Spleen (tissue), 11 donors: ENCODE results near the gene ZER1. TPM values are rescaled to one million over a fixed set of nuclear protein-coding genes. Genes with fewer than 3 reads are reported as not detected.

Source experiments
- DNase-seq: peaks from one replicate; pipeline ENCODE4 v3.0.0-alpha.2; 2020
- H3K27ac ChIP-seq, 8 donors: fragments of 200-600 bp; sonication (generic) in 7 of 8; 1 replicate in 4 of 8; 2 replicates in 4 of 8; pipeline versions ENCODE4 v1.5.0 to v1.8.0; 2016 to 2021; ENCODE audit warnings: inconsistent platforms in 4 of 8, mild to moderate bottlenecking in 4 of 8, moderate library complexity in 1 of 8
- H3K27me3 ChIP-seq, 7 donors: fragments of 200-600 bp; sonication (generic) in 6 of 7; replicated peaks in 1 of 7; 1 replicate in 4 of 7; 2 replicates in 3 of 7; pipeline versions ENCODE4 v1.5.0 to v1.8.0; 2016 to 2021; ENCODE audit warnings: inconsistent platforms in 3 of 7, mild to moderate bottlenecking in 1 of 7
- H3K36me3 ChIP-seq, 6 donors: fragments of 200-600 bp; sonication (generic) in 5 of 6; 1 replicate in 4 of 6; 2 replicates in 2 of 6; pipeline versions ENCODE4 v1.5.0 to v1.8.0; 2016 to 2021; ENCODE audit warnings: inconsistent platforms in 2 of 6
- H3K4me1 ChIP-seq, 6 donors: fragments of 200-600 bp; sonication (generic) in 5 of 6; 1 replicate in 3 of 6; 2 replicates in 3 of 6; pipeline versions ENCODE4 v1.5.0 to v1.8.0; 2016 to 2021; ENCODE audit warnings: inconsistent platforms in 3 of 6
- H3K4me3 ChIP-seq, 8 donors: fragments of 200-600 bp; sonication (generic) in 7 of 8; 1 replicate in 4 of 8; 2 replicates in 4 of 8; pipeline versions ENCODE4 v1.5.0 to v1.8.0; 2016 to 2021; ENCODE audit warnings: inconsistent platforms in 4 of 8, mild to moderate bottlenecking in 4 of 8, moderate library complexity in 2 of 8
- H3K9me3 ChIP-seq, 8 donors: fragments of 200-600 bp; sonication (generic) in 7 of 8; 1 replicate in 4 of 8; 2 replicates in 4 of 8; pipeline versions ENCODE4 v1.5.0 to v1.8.0; 2016 to 2021; ENCODE audit warnings: inconsistent platforms in 4 of 8
- POLR2A ChIP-seq, 3 donors: fragments of 450-650 bp; IDR thresholded peaks; one replicate each; pipeline ENCODE4 v1.5.1; 2017; ENCODE audit warnings: antibody characterized with exemption in 3 of 3, mild to moderate bottlenecking in 1 of 3
- POLR2AphosphoS5 ChIP-seq, 3 donors: sonication (generic); formaldehyde crosslinking; IDR thresholded peaks; one replicate each; pipeline ENCODE4 v1.5.1; 2017; ENCODE audit warnings: antibody characterized with exemption in 3 of 3
- WGBS, 5 donors: extraction: QIAGEN DNeasy Blood & Tissue Kit in 3 of 5; methylation state at CpG; one replicate each; pipeline versions ENCODE4 v1.1.5 to v1.1.7; 2013 to 2018; 5-methylcytosine and 5-hydroxymethylcytosine counted together
- intact Hi-C: fragments of 100-400 bp; cut with DNase I; formaldehyde crosslinking; loops from one replicate; pipeline ENCODE4 v1.15.0; 2023; ENCODE audit warnings: low total_unique reads
- polyA plus RNA-seq, 3 donors: library from polyadenylated mRNA; stranded (reverse); fragments of 200-250 nt; gene quantifications; one replicate each; pipeline ENCODE4 v1.2.1, GENCODE V29; 2013
- total RNA-seq, 7 donors: library from RNA; depleted of rRNA in 3 of 7; stranded (reverse); fragments of >200 nt in 3 of 7; fragmentation: NEBNext Ultra II Directional in 4 of 7; extraction: Animal tissue kit (Norgen Biotek cat#: 25700) in 4 of 7; gene quantifications; one replicate each; pipeline versions ENCODE4 v1.1.0 to v1.2.1, GENCODE V29; 2016 to 2021
- TF ChIP-seq, protein P1 (sequence below), 11 experiments: fragments of 200-600 bp in 7 of 11; fragments of 450-650 bp in 4 of 11; sonication (generic) in 4 of 11; IDR thresholded peaks in 8 of 11; conservative IDR thresholded peaks in 3 of 11; 1 replicate in 7 of 11; 2 replicates in 4 of 11; pipeline versions ENCODE4 v1.4.0 to v1.8.0; 2016 to 2021; ENCODE audit warnings: antibody characterized with exemption in 11 of 11, inconsistent platforms in 4 of 11, mild to moderate bottlenecking in 1 of 11
- donor health status: healthy with polysubstance abuse.
- donor health status: DM: no; HTN: no; CAD: no; lungs with moderate emphysema.
- donor health status: DM: no; HTN: no; CAD: no.
- donor health status: Bipolar disorder and iron deficiency.
- donor health status: healthy.
- donor health status: DM: no; HTN: no; CAD: no.
- donor health status: DM: yes; HTN: yes; CAD: no.

The ZER1 gene
- total and polyA plus RNA-seq, 10 donors, result 10.5 to 65.5 (median 35.1) TPM

DNA sequence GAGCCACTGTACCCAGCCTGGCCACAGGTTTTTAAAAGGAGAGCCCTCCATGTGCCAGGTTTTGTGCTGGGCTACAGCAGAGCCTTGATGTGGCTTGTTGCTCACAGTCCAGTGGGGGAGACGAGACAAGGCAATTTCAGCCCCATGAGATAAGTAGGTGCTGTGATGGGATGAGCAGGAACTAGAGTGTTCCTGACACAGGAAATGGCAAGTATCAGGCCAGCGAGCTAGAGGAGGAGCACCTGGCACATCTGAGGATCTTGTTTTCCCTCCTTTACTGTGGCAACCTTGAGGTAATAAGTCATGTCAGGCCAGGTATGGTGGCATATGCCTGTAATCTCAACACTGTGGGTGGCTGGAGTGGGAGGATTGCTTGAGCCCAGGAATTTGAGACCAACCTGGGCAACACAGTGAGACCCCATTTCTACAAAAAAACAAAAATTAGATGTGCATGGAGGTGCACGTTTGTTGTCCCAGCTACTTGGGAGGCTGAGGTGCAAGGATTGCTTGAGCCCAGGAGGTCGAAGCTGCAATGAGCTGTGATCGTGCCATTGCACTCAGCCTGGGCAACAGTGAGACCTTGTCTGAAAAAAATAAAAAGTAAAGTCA is 44.0 kb downstream of the ZER1 start:
- H3K4me3 ChIP-seq, result no peak overlapping the region
- DNase-seq, result no peak
- peaks cover 4 to 83% (median 37%) of the 10 kb centered on the region in 6 donors for H3K4me1 ChIP-seq
- H3K27me3 ChIP-seq, result no peaks in the 10 kb centered on the region
- H3K36me3 ChIP-seq, result peaks cover 0 to 37% (median 22%) of the 10 kb centered on the region in 6 donors
- TF ChIP-seq POLR2A (IDR thresholded peaks at IDR 0.05) (no peak), POLR2AphosphoS5 (IDR thresholded peaks at IDR 0.05) (no peak)
- TF ChIP-seq, protein P1, sequence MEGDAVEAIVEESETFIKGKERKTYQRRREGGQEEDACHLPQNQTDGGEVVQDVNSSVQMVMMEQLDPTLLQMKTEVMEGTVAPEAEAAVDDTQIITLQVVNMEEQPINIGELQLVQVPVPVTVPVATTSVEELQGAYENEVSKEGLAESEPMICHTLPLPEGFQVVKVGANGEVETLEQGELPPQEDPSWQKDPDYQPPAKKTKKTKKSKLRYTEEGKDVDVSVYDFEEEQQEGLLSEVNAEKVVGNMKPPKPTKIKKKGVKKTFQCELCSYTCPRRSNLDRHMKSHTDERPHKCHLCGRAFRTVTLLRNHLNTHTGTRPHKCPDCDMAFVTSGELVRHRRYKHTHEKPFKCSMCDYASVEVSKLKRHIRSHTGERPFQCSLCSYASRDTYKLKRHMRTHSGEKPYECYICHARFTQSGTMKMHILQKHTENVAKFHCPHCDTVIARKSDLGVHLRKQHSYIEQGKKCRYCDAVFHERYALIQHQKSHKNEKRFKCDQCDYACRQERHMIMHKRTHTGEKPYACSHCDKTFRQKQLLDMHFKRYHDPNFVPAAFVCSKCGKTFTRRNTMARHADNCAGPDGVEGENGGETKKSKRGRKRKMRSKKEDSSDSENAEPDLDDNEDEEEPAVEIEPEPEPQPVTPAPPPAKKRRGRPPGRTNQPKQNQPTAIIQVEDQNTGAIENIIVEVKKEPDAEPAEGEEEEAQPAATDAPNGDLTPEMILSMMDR (IDR thresholded peaks at IDR 0.05 in 8 of 11, conservative IDR thresholded peaks at IDR 0.05 in 3 of 11), result no peak
- H3K9me3 ChIP-seq, result no peaks in the 10 kb centered on the region
- H3K27ac ChIP-seq, result no peak overlapping the region
- intact Hi-C loops, result no loop called here
- 62 to 80% (median 71%) methylated on average over 5 of the region's 5 CpGs for WGBS, 5 donors

DNA sequence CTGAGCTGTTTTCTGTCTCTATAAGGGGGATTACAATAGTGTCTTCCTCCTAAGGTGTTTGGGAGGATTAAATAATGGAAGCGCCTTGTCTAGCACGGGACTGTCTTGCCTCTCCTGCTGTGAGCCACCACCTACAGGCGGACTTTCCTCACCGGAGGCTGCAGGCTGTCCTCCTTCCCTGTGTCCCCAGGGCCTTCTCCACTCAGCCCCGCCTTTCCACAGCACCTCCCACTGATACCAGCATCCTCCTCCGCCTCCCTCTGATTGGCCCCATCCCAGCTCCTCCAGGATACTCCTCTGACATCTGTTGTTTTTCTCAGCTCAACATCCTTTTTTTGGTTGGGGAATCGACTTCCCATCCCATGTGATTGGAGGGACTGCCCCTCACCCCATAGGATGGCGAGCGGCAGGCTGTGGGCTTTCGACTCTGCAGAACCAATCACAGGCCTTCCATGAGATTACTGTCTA is 46.9 kb downstream of the ZER1 start:
- TF ChIP-seq POLR2AphosphoS5 (IDR thresholded peaks at IDR 0.05), result peak in 1 of 3 donors; percentile 56
- TF ChIP-seq, protein P1 (IDR thresholded peaks at IDR 0.05 in 8 of 11, conservative IDR thresholded peaks at IDR 0.05 in 3 of 11), result peak in 1 of 11 experiments; percentile 28
- no peak for TF ChIP-seq POLR2A (IDR thresholded peaks at IDR 0.05)
- WGBS, 5 donors, result 17 to 33% (median 26%) methylated on average over 10 of the region's 10 CpGs
- intact Hi-C loops, result no loop called here
- no peaks in the 10 kb centered on the region for H3K9me3 ChIP-seq
- peak overlapping the region; percentile 55 to 91 (median 79) for H3K4me3 ChIP-seq
- DNase-seq, result peak; percentile 86
- peaks cover 4 to 63% (median 36%) of the 10 kb centered on the region in 6 donors for H3K4me1 ChIP-seq
- H3K27ac ChIP-seq, result peak overlapping the region; percentile 79 to 92 (median 86)
- no peaks in the 10 kb centered on the region for H3K27me3 ChIP-seq
- peaks cover 0 to 32% (median 23%) of the 10 kb centered on the region in 6 donors for H3K36me3 ChIP-seq

DNA sequence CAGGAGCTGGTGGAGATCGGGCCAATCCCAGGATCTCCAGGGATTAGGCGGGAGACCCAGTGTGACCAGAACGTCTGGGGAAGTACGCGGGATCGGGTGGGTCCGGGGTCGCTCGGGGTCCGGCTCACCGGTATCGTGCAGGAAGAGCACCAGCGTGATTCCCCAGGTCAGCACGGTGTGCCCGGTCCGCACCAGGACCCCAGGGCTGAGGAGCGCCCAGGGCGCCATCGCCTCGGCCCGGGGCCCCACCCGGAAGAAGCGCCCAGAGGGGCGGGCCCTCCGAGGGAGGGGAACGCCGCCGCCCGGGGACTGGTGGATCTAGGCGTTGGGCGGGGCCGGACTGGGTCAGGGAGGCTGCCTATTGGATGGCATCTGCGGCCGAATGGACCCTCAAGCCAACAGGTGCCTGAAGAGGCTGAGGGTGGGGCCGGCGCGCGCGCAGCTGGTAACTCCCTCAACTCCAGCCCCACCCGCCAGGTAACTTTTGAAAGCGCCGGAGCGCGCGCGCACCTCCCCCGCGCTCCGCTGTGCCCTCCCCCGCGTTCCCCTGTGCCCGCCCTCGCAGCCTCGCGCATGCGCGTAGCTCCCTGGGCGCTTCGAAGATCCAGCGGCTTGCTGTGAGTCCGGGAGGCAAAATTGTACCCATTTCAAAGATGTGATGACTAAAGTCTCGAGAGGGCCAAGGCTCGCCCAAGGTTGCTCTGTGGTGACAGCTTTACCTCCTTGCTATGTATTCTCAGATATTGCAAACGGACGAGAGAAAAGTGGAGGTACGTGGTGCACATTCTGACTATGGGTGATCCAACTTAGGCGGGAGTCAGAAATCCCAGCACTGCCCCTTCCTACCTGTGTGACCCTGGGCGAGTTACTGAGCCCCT is 47.6 kb downstream of the ZER1 start, which contains the start of gene ZDHHC12:
Gene ZDHHC12, minus strand, starts transcription at position 262 of the 878 bp plus-strand sequence. Its CDS starts 34 bp downstream, at position 228.
- intact Hi-C loops, result no loop called here
- peak; percentile 100 for DNase-seq
- Histone ChIP-seq H3K27me3 (no peaks in the 10 kb centered on the region), H3K4me1 (peaks cover 4 to 58% (median 35%) of the 10 kb centered on the region in 6 donors), H3K9me3 (no peaks in the 10 kb centered on the region), H3K4me3 (peak within 1 kb of the TSS; percentile 55 to 91 (median 79)), H3K27ac (peak within 1 kb of the TSS; percentile 79 to 92 (median 86)), H3K36me3 (peaks cover 0 to 31% (median 23%) of the 10 kb centered on the region in 6 donors)
- WGBS, 5 donors, result 1 to 3% (median 2%) methylated on average over 33 to 68 of the region's 68 CpGs
- peak; percentile 98 to 99 (median 98) for TF ChIP-seq POLR2AphosphoS5 (IDR thresholded peaks at IDR 0.05)
- TF ChIP-seq, protein P1 (IDR thresholded peaks at IDR 0.05 in 8 of 11, conservative IDR thresholded peaks at IDR 0.05 in 3 of 11), result peak in 2 of 11 experiments; percentile 14 to 21
- TF ChIP-seq POLR2A (IDR thresholded peaks at IDR 0.05), result peak; percentile 59 to 90 (median 86)
